Subcutaneous abdominal adipose tissue (tissue), 5 donors: ENCODE measurements around the gene ARRB1.

Experiments used
- H3K27ac ChIP-seq: one replicate; pipeline ENCODE4 v1.7.0; 2013; ENCODE audit warnings: low read depth, mild to moderate bottlenecking, inconsistent platforms, low read length, moderate library complexity
- H3K27me3 ChIP-seq, 5 donors: one replicate each; pipeline ENCODE4 v1.7.0; 2013; ENCODE audit warnings: low read length in 5 of 5, inconsistent platforms in 1 of 5; ENCODE audit not compliant: control insufficient read depth in 5 of 5, insufficient read depth in 4 of 5
- H3K36me3 ChIP-seq, 5 donors: one replicate each; pipeline ENCODE4 v1.7.0; 2013; ENCODE audit warnings: low read length in 5 of 5; ENCODE audit not compliant: control insufficient read depth in 5 of 5, insufficient read depth in 5 of 5
- H3K4me1 ChIP-seq, 5 donors: one replicate each; pipeline ENCODE4 v1.7.0; 2013; ENCODE audit warnings: low read length in 5 of 5, mild to moderate bottlenecking in 3 of 5, moderate library complexity in 1 of 5; ENCODE audit not compliant: control insufficient read depth in 5 of 5, insufficient read depth in 5 of 5
- H3K4me3 ChIP-seq, 5 donors: one replicate each; pipeline ENCODE4 v1.7.0; 2013; ENCODE audit warnings: low read length in 5 of 5, low read depth in 1 of 5
- H3K9ac ChIP-seq, 5 donors: one replicate each; pipeline ENCODE4 v1.7.0; 2013; ENCODE audit warnings: low read length in 5 of 5, mild to moderate bottlenecking in 4 of 5, moderate library complexity in 3 of 5
- H3K9me3 ChIP-seq, 5 donors: one replicate each; pipeline ENCODE4 v1.7.0; 2013; ENCODE audit warnings: low read length in 5 of 5; ENCODE audit not compliant: control insufficient read depth in 5 of 5
- donor health status: healthy.
- donor health status: healthy.
- donor health status: healthy.
- donor health status: healthy.
- donor health status: healthy.

ARRB1 gene

DNA sequence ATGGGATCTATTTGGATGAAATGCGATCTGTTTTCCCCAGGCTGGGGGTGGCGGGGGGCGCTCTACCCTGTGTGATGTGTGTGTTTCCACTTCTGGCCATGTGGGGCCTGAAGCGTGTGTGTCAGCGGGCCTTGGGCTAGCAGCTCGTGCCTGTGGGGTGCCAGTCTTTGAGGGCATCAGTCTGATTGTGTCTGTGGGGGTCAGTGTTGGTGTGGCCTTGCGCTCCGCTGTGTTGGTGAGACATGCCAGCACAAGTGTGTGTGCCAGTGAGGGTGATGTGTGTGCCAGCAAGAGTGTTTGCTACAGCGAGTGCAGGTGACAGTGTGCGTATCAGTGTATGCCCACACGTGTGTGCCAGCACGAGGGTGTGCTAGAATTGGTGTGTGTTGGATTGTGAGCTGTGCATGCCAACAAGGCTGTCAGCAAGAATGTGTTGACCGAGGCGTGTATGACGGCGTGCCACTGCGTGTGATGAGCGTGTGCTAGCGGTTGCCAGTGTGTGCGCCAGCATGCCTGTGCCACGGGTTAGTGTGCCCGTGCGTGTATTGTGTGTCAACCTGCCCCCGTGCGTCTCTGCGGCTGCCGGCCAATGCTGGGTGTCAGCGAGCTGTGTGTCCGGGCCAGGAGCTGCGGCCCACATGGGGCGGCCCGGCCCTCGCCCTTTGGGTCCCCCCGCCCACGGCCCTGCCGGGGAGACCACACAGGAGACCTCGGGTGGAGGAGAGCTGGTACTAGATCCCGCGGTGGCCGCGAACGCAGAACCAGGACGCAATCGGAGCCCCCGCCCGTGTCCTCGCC, 519 bp downstream of the ARRB1 start:
- Histone ChIP-seq H3K4me3 (peak overlapping the region; percentile 76 to 94 (median 84)), H3K36me3 (no peaks in the 10 kb centered on the region), H3K27ac (peak overlapping the region; percentile 100), H3K9ac (peak overlapping the region; percentile 80 to 96 (median 83)), H3K4me1 (peaks cover 38 to 69% (median 67%) of the 10 kb centered on the region in 5 donors), H3K27me3 (no peaks in the 10 kb centered on the region), H3K9me3 (no peaks in the 10 kb centered on the region)

GRCh38 chr11:75350122-75350742, 1.2 kb downstream of the ARRB1 start:
- peak overlapping the region; percentile 80 to 96 (median 83) for H3K9ac ChIP-seq
- H3K27ac ChIP-seq, result peak overlapping the region; percentile 100
- H3K4me1 ChIP-seq, result peaks cover 39 to 76% (median 74%) of the 10 kb centered on the region in 5 donors
- no peaks in the 10 kb centered on the region for H3K9me3 ChIP-seq
- H3K36me3 ChIP-seq, result no peaks in the 10 kb centered on the region
- peak overlapping the region; percentile 76 to 94 (median 84) for H3K4me3 ChIP-seq
- H3K27me3 ChIP-seq, result no peaks in the 10 kb centered on the region

DNA sequence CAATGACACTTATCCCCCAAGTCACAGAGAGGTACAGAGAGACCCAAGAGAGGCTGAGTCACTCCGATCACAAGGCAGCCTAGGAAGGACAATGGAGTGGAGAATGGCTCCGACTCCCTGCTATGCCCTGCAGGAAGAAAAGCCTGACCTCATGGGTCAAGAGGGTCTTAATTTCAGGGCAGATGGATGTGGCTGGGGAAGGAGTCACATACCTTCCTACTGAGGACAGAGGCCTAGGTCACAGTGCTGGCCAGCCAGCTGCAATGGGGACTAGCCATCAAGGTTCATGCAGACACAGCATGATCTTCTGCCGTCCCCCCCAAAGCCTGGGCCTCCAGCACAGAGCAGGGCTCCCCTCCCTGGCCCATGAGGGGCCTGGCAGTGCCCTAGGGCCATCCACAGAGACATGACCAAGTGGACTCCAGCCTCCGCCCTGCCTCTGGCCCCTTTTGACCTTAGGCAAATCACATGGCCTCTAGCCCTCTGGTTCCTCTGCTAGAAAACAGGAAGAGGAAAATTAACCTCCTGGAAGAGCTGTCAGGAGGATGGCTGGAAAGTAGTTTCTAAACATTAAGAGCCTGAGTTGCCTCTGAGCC, 1.8 kb downstream of the ARRB1 start:
- Histone ChIP-seq H3K36me3 (peaks cover 0 to 4% (median 0%) of the 10 kb centered on the region in 5 donors), H3K9ac (peak overlapping the region; percentile 80 to 96 (median 83)), H3K27ac (peak overlapping the region; percentile 100), H3K4me1 (peaks cover 44 to 82% (median 80%) of the 10 kb centered on the region in 5 donors), H3K9me3 (no peaks in the 10 kb centered on the region), H3K4me3 (peak overlapping the region; percentile 76 to 94 (median 84)), H3K27me3 (no peaks in the 10 kb centered on the region)

DNA sequence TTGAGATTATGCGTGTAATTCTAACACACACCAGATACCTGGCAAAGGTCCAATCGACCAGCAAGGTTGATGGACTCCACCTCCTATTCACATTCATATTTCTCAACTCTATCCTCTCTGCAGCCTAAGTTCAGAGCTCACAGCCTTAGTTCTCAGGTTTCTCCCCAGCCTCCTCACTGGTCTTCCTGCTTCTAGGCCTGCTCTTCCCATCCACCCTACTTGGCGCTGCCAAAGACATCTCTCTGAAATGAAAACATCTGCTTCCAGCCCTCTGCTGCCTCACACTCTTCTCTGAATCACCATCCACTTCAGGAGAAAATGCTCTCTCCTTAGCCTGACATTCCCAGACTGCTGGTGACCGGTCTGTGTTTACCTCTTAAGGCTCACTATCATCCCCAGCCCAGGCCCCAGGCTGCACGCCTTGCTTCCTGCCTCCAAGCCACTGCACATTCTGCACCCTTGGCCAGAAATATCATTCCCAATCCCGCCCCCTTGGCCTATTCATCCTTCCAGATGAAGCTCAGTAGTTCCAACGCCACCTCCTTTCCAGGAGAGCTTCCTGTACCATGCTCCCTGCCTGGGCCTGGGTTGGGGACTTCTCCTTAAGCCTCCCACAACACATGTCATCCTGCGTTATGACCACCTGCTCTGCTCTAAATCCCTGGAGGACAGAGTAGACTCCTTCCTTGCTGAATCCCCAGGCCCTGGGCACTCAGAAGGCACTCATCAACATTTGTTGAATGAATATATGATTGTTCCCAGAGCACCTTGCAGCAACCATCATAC, 3.5 kb downstream of the ARRB1 start:
- Histone ChIP-seq H3K27ac (peak overlapping the region; percentile 100), H3K27me3 (no peaks in the 10 kb centered on the region), H3K36me3 (peaks cover 0 to 5% (median 4%) of the 10 kb centered on the region in 5 donors), H3K9me3 (no peaks in the 10 kb centered on the region), H3K9ac (peak overlapping the region; percentile 22 to 48 (median 44)), H3K4me3 (peak overlapping the region in 3 of 5 donors; percentile 9 to 22 (median 13)), H3K4me1 (peaks cover 53 to 98% (median 94%) of the 10 kb centered on the region in 5 donors)

GRCh38 chr11:75346912-75347647, 4.4 kb downstream of the ARRB1 start:
- Histone ChIP-seq H3K4me1 (peaks cover 57 to 98% (median 94%) of the 10 kb centered on the region in 5 donors), H3K36me3 (peaks cover 0 to 5% (median 4%) of the 10 kb centered on the region in 5 donors), H3K27me3 (no peaks in the 10 kb centered on the region), H3K9me3 (no peaks in the 10 kb centered on the region), H3K9ac (peak overlapping the region in 4 of 5 donors; percentile 22 to 48 (median 36)), H3K4me3 (peak overlapping the region in 1 of 5 donors; percentile 22), H3K27ac (peak overlapping the region; percentile 100)

DNA sequence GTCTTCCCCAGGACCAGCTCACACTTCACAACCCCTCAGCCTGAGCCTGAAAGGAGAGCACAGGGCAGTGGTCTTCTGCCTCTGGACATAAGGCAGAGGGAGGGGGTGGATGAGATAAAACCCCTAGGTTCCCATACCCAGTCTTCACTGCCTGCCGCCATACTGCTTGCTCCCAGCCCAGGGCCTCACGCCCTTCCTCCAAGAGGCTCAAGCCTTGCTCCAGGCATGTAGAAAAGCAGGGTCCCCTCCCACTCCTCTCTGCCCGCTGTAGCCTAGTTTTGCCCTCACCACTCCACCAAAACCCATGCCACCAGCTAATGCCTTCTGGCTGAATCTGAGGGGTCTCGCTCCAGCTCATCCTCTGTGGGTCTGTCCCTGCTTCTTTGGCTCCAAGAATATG, 5.2 kb downstream of the ARRB1 start:
- H3K27ac ChIP-seq, result peak overlapping the region; percentile 100
- no peak overlapping the region for H3K4me3 ChIP-seq
- peaks cover 62 to 100% (median 99%) of the 10 kb centered on the region in 5 donors for H3K4me1 ChIP-seq
- H3K27me3 ChIP-seq, result no peaks in the 10 kb centered on the region
- peaks cover 0 to 5% (median 4%) of the 10 kb centered on the region in 5 donors for H3K36me3 ChIP-seq
- H3K9me3 ChIP-seq, result no peaks in the 10 kb centered on the region
- peak overlapping the region in 3 of 5 donors; percentile 22 to 46 (median 26) for H3K9ac ChIP-seq

- peak overlapping the region in 3 of 5 donors; percentile 17 to 49 (median 22) for H3K9ac ChIP-seq
- peaks cover 0 to 5% (median 4%) of the 10 kb centered on the region in 5 donors for H3K36me3 ChIP-seq
- no peaks in the 10 kb centered on the region for H3K9me3 ChIP-seq
- H3K4me1 ChIP-seq, result peaks cover 58 to 100% (median 99%) of the 10 kb centered on the region in 5 donors
- no peaks in the 10 kb centered on the region for H3K27me3 ChIP-seq
- peak overlapping the region; percentile 100 for H3K27ac ChIP-seq
- H3K4me3 ChIP-seq, result no peak overlapping the region
Observed at GRCh38 chr11:75345455-75346160, 5.9 kb downstream of the ARRB1 start.

GRCh38 chr11:75344761-75345454, 6.6 kb downstream of the ARRB1 start:
- Histone ChIP-seq H3K9ac (peak overlapping the region in 2 of 5 donors; percentile 17 to 26), H3K27me3 (no peaks in the 10 kb centered on the region), H3K4me3 (peak overlapping the region in 1 of 5 donors; percentile 25), H3K9me3 (no peaks in the 10 kb centered on the region), H3K27ac (peak overlapping the region; percentile 100), H3K4me1 (peaks cover 61 to 100% (median 99%) of the 10 kb centered on the region in 5 donors), H3K36me3 (peaks cover 0 to 5% (median 4%) of the 10 kb centered on the region in 5 donors)
